ENCODE results near the gene ARHGEF33.
"Not testable (repeated sequence)": the region's sequence is repeated elsewhere in the genome, so short reads cannot be mapped to it uniquely, and the experiment has no call there.

ARHGEF33 gene

GRCh38 chr2:38925982-38926381 lies 36.3 kb downstream of the ARHGEF33 start:
- H3K4me3 ChIP-seq (ENCODE audit: low read depth, low read length): no peak overlapping the region
- DNase-seq (ENCODE audit: low read depth): no peak
- TF ChIP-seq, protein P1, sequence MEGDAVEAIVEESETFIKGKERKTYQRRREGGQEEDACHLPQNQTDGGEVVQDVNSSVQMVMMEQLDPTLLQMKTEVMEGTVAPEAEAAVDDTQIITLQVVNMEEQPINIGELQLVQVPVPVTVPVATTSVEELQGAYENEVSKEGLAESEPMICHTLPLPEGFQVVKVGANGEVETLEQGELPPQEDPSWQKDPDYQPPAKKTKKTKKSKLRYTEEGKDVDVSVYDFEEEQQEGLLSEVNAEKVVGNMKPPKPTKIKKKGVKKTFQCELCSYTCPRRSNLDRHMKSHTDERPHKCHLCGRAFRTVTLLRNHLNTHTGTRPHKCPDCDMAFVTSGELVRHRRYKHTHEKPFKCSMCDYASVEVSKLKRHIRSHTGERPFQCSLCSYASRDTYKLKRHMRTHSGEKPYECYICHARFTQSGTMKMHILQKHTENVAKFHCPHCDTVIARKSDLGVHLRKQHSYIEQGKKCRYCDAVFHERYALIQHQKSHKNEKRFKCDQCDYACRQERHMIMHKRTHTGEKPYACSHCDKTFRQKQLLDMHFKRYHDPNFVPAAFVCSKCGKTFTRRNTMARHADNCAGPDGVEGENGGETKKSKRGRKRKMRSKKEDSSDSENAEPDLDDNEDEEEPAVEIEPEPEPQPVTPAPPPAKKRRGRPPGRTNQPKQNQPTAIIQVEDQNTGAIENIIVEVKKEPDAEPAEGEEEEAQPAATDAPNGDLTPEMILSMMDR (IDR thresholded peaks at IDR 0.05; ENCODE audit: control insufficient read depth, extremely low read depth, insufficient read depth): no peak

DNA sequence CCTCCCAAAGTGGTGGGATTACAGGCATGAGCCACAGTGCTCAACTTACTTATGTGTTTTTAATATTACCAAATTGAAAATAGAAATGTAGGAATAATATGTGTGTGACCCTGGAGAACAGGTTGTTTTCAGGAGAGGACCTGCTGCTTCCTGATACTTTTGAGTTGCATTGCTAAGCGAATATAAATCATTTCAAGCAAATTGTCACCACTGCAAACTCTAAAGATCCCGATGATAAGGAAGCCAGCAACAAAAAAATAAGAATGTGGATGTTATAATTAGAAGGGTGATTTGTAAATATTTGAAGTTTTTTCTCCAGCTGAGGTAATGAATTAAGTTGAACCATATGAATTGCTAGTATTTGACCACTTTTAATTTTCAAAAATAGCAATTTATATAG lies 40.9 kb downstream of the ARHGEF33 start:
- no peak overlapping the region for H3K4me3 ChIP-seq (ENCODE audit: low read depth, low read length)
- TF ChIP-seq, protein P1 (IDR thresholded peaks at IDR 0.05; ENCODE audit: control insufficient read depth, extremely low read depth, insufficient read depth): no peak
- no peak for DNase-seq (ENCODE audit: low read depth)

- no peak for DNase-seq (ENCODE audit: low read depth)
- TF ChIP-seq, protein P1 (IDR thresholded peaks at IDR 0.05; ENCODE audit: control insufficient read depth, extremely low read depth, insufficient read depth): no peak
- no peak overlapping the region for H3K4me3 ChIP-seq (ENCODE audit: low read depth, low read length)
Observed at GRCh38 chr2:38932586-38932985, 42.9 kb downstream of the ARHGEF33 start.

DNA sequence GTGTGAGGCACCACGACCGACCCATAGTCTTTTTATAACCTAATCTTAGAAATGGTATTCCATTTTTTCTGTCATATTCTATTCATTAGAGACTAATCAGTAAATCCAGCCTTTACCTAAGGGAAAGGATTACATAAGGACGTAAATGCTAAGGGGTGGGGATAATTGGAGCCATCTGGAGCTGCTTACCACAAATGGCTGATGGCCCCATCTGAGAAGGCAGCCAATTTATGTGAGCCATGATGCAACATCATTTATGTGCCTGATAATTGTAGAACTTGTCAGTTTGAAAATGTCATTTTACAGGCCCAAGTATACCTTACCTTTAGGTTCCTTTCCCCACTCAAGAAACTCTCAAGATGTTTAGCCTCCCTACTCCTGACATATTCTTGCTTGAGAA lies 44.0 kb downstream of the ARHGEF33 start:
- no peak overlapping the region for H3K4me3 ChIP-seq (ENCODE audit: low read depth, low read length)
- DNase-seq (ENCODE audit: low read depth): no peak
- TF ChIP-seq, protein P1 (IDR thresholded peaks at IDR 0.05; ENCODE audit: control insufficient read depth, extremely low read depth, insufficient read depth): no peak

DNA sequence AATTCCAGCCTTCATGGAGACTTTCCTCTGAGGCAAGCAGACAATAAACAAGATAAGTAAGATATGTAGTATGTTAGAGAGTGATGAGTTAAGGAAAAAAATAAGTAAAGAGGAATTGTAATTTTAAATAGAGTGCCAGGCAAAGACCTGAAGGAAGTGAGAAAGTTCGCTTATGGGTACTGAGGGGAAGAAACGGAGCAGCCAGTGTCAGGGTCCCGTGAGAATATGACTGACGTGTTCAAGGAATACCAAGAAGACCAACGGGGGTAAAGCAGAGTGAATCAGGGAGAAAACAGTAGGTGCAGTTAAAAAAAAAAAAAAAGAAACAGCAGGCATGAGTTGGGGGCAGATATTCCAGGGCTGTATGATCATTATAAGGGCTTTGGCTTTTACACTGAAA lies 45.1 kb downstream of the ARHGEF33 start:
- TF ChIP-seq, protein P1 (IDR thresholded peaks at IDR 0.05; ENCODE audit: control insufficient read depth, extremely low read depth, insufficient read depth): no peak
- H3K4me3 ChIP-seq (ENCODE audit: low read depth, low read length): no peak overlapping the region
- DNase-seq (ENCODE audit: low read depth): no peak

DNA sequence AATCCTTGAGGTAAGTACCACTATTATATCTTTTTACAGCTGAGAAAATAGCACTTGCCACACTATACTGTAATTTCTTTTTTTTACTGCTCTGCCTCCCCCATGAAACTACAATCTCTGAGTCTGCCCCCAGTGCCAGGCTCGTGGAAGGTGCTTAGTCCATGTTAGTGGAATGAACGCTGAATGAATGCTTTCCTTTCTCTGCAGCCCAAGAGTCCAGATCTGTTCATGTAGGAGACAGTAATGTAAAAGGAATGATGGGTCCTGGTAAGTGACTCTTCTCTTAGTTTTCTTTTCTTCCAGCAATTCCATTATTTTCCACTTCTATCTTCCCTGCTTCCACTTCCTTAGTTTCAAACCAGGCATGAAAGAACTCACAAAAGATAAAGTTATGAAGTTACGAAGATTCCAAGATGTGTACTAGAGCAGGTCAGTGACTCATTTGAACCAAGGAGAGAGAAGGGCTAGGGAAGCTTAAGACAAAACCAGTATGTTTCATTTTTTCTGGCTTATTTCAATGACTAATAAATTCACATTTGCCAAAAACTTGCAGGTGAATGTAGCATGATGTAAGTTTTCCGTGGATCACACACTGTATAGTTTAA lies 46.0 kb downstream of the ARHGEF33 start:
- TF ChIP-seq, protein P1 (IDR thresholded peaks at IDR 0.05; ENCODE audit: control insufficient read depth, extremely low read depth, insufficient read depth): no peak
- no peak overlapping the region for H3K4me3 ChIP-seq (ENCODE audit: low read depth, low read length)
- DNase-seq (ENCODE audit: low read depth): no peak

DNA sequence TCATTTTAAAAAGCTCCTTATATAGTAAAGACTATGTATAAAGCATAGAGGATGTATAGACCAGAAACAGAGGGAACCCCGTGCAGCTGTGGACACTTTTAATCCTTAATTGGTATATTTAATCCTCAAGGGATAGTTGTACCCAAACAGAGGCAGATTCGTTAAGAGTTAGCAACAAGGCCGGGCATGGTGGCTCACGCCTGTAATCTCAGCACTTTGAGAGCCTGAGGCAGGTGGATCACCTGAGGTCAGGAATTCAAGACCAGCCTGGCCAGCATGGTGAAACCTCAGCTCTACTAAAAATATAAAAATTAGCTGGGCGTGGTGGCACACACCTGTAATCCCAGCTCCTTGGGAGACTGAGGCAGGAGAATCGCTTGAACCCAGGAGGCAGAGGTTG lies 46.8 kb downstream of the ARHGEF33 start:
- H3K4me3 ChIP-seq (ENCODE audit: low read depth, low read length): not testable (repeated sequence)

More for the DNA sequence above, 46.8 kb downstream of the ARHGEF33 start:
- not testable (repeated sequence) for DNase-seq (ENCODE audit: low read depth)

All from LNCaP clone FGC (cell line).